ENCODE results near the gene SIGLEC1. TPM values are rescaled to one million over a fixed set of nuclear protein-coding genes. Genes with fewer than 3 reads are reported as not detected.

Gene SIGLEC1
- total RNA-seq, 1 donor from 2014 or later = not detected

GRCh38 chr20:3749689-3750531 lies 37.5 kb upstream of the SIGLEC1 start:
- H3K27ac Mint-ChIP-seq = no peak overlapping the region
- TF ChIP-seq CTCF (IDR thresholded peaks at IDR 0.05; ENCODE audit: unreplicated experiment) = peak; percentile 94
- H3K27me3 Mint-ChIP-seq = peaks cover 61% of the 10 kb centered on the region
- DNase-seq (ENCODE audit: low spot score, unreplicated experiment) = peak; percentile 65
- peak overlapping the region; percentile 46 for H3K4me3 Mint-ChIP-seq (ENCODE audit: low read depth)
- H3K9me3 Mint-ChIP-seq (ENCODE audit: low read depth) = no peaks in the 10 kb centered on the region
- H3K36me3 Mint-ChIP-seq (ENCODE audit: insufficient read depth) = no peaks in the 10 kb centered on the region
- peaks cover 1% of the 10 kb centered on the region for H3K4me1 Mint-ChIP-seq (ENCODE audit: low read depth)

GRCh38 chr20:3749087-3749688 lies 36.8 kb upstream of the SIGLEC1 start:
- Mint-ChIP-seq H3K27ac (no peak overlapping the region), H3K4me1 (ENCODE audit: low read depth) (peaks cover 1% of the 10 kb centered on the region), H3K36me3 (ENCODE audit: insufficient read depth) (no peaks in the 10 kb centered on the region), H3K4me3 (ENCODE audit: low read depth) (no peak overlapping the region), H3K27me3 (peaks cover 68% of the 10 kb centered on the region), H3K9me3 (ENCODE audit: low read depth) (no peaks in the 10 kb centered on the region)
- TF ChIP-seq CTCF (IDR thresholded peaks at IDR 0.05; ENCODE audit: unreplicated experiment) = no peak
- no peak for DNase-seq (ENCODE audit: low spot score, unreplicated experiment)

- no peak for DNase-seq (ENCODE audit: low spot score, unreplicated experiment)
- Mint-ChIP-seq H3K27ac (no peak overlapping the region), H3K36me3 (ENCODE audit: insufficient read depth) (no peaks in the 10 kb centered on the region), H3K9me3 (ENCODE audit: low read depth) (no peaks in the 10 kb centered on the region), H3K4me1 (ENCODE audit: low read depth) (peaks cover 1% of the 10 kb centered on the region), H3K4me3 (ENCODE audit: low read depth) (no peak overlapping the region), H3K27me3 (peaks cover 78% of the 10 kb centered on the region)
- no peak for TF ChIP-seq CTCF (IDR thresholded peaks at IDR 0.05; ENCODE audit: unreplicated experiment)
These were observed 35.7 kb upstream of the SIGLEC1 start for GRCh38 chr20:3748073-3748472.

GRCh38 chr20:3747471-3747870 lies 35.1 kb upstream of the SIGLEC1 start:
- H3K9me3 Mint-ChIP-seq (ENCODE audit: low read depth) = no peaks in the 10 kb centered on the region
- H3K4me1 Mint-ChIP-seq (ENCODE audit: low read depth) = peaks cover under 1% of the 10 kb centered on the region
- H3K27ac Mint-ChIP-seq = peak overlapping the region; percentile 12
- no peak for DNase-seq (ENCODE audit: low spot score, unreplicated experiment)
- no peak overlapping the region for H3K4me3 Mint-ChIP-seq (ENCODE audit: low read depth)
- no peaks in the 10 kb centered on the region for H3K36me3 Mint-ChIP-seq (ENCODE audit: insufficient read depth)
- TF ChIP-seq CTCF (IDR thresholded peaks at IDR 0.05; ENCODE audit: unreplicated experiment) = no peak
- H3K27me3 Mint-ChIP-seq = peaks cover 75% of the 10 kb centered on the region

GRCh38 chr20:3745686-3746173 lies 33.3 kb upstream of the SIGLEC1 start:
- TF ChIP-seq CTCF (IDR thresholded peaks at IDR 0.05; ENCODE audit: unreplicated experiment) = no peak
- no peaks in the 10 kb centered on the region for H3K4me1 Mint-ChIP-seq (ENCODE audit: low read depth)
- H3K4me3 Mint-ChIP-seq (ENCODE audit: low read depth) = no peak overlapping the region
- H3K27me3 Mint-ChIP-seq = peaks cover 65% of the 10 kb centered on the region
- no peak overlapping the region for H3K27ac Mint-ChIP-seq
- no peaks in the 10 kb centered on the region for H3K36me3 Mint-ChIP-seq (ENCODE audit: insufficient read depth)
- DNase-seq (ENCODE audit: low spot score, unreplicated experiment) = no peak
- no peaks in the 10 kb centered on the region for H3K9me3 Mint-ChIP-seq (ENCODE audit: low read depth)
